ENCODE results near the gene LDLRAD4.

The LDLRAD4 gene

DNA sequence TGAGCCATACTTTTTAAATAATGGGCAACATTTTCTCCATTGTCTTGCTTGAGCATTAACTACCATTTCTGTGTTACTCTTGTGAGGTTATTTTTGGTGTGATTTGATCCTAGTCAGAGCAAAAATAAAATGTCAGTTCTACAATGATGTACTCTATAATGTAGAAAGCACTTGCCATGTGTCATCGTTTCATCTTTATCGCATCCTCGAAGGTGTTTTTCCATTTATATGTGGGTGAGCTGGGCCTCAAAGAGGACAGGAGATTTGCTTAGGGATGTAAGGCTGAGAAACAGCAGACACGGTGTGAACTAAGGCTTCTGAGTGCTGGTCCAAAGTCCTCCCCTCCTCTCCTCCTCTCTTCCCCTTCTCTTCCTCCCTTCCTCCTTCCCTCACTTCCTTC is 308.0 kb downstream of the LDLRAD4 start:
- Histone ChIP-seq H3K36me3 (ENCODE audit: control insufficient read depth, insufficient read depth, low read length) (no peaks in the 10 kb centered on the region), H3K9me3 (ENCODE audit: control insufficient read depth, insufficient read depth, low read depth, low read length) (no peaks in the 10 kb centered on the region), H3K4me3 (ENCODE audit: low read depth, low read length) (no peak overlapping the region), H3K27ac (ENCODE audit: low read depth, low read length) (no peak overlapping the region), H3K9ac (ENCODE audit: low read length) (no peak overlapping the region), H3K4me1 (ENCODE audit: control insufficient read depth, insufficient read depth, low read length) (no peaks in the 10 kb centered on the region), H3K27me3 (ENCODE audit: control insufficient read depth, insufficient read depth, low read length) (no peaks in the 10 kb centered on the region)

DNA sequence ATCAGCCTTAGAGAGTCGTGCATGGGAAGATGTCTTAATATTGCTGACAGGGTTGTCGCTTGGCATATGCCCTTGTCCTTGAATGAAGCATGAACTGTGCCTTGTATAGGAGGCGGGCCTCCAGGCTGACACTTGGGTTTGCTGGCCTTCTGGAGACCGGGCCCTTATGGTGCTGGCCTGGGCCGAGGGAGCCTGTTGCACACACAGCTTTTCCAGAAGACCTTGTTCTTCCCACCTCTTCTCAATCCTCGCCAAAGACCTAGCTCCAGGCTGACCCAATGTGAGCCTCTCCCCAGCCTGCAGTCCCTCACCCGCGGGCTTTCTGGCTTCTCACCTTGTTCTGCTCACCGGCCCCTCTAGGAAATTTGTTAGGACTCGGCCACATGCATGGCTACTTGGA is 308.7 kb downstream of the LDLRAD4 start:
- H3K4me3 ChIP-seq (ENCODE audit: low read depth, low read length) = no peak overlapping the region
- H3K27ac ChIP-seq (ENCODE audit: low read depth, low read length) = no peak overlapping the region
- H3K27me3 ChIP-seq (ENCODE audit: control insufficient read depth, insufficient read depth, low read length) = no peaks in the 10 kb centered on the region
- no peaks in the 10 kb centered on the region for H3K9me3 ChIP-seq (ENCODE audit: control insufficient read depth, insufficient read depth, low read depth, low read length)
- no peaks in the 10 kb centered on the region for H3K4me1 ChIP-seq (ENCODE audit: control insufficient read depth, insufficient read depth, low read length)
- no peak overlapping the region for H3K9ac ChIP-seq (ENCODE audit: low read length)
- no peaks in the 10 kb centered on the region for H3K36me3 ChIP-seq (ENCODE audit: control insufficient read depth, insufficient read depth, low read length)

DNA sequence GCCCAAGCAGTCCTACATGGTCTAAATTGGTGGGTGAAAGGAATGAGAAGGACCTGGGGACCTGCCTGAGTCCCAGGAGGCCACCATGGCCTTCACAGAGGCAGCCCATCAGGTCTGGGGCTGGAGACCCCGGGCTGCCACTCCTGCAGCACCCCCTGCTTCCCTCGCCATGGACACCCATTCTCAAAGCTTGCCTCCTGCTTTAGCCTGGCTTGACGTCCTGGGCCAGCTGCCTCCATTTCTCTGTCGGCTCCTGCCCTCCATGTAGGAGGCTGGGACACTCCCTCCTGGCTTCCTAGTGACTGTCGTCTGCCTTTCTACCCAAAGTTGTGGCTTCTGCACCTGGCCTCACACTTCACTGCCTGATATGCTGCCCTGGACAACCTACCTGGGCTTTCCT is 309.2 kb downstream of the LDLRAD4 start:
- Histone ChIP-seq H3K36me3 (ENCODE audit: control insufficient read depth, insufficient read depth, low read length) (no peaks in the 10 kb centered on the region), H3K4me1 (ENCODE audit: control insufficient read depth, insufficient read depth, low read length) (no peaks in the 10 kb centered on the region), H3K27me3 (ENCODE audit: control insufficient read depth, insufficient read depth, low read length) (no peaks in the 10 kb centered on the region), H3K27ac (ENCODE audit: low read depth, low read length) (no peak overlapping the region), H3K9ac (ENCODE audit: low read length) (no peak overlapping the region), H3K4me3 (ENCODE audit: low read depth, low read length) (no peak overlapping the region), H3K9me3 (ENCODE audit: control insufficient read depth, insufficient read depth, low read depth, low read length) (no peaks in the 10 kb centered on the region)

DNA sequence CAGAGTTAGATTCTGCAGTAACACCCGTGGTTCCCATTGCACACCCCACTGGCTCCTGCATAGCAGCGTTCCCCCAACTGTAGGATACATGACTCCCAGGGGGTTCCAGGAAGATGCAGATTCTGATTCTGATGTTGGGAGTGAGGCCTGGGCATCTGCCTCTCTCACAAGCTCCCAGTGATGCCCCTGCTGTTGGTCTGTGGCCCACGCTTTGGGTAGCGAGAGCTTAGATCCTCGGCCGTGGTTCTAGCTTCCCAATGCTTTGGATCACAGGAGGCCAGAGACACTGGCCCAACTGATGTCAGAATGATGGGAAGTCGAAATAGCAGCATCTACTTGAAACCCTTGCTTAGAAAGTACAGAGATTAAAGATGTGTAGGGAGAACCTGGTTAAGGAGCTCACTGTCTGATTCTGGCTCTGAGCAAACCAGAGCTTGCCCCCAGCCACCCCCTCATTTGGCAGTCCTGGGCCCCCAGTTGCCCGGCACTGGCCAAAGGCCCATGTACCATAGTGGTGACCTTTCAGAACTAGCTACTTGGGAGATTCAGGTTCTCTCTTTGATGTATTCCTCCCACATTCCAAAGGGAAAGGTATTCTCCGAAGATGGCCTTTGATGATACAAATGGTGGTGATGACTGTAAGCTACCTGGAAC is 310.3 kb downstream of the LDLRAD4 start:
- no peak overlapping the region for H3K9ac ChIP-seq (ENCODE audit: low read length)
- H3K27ac ChIP-seq (ENCODE audit: low read depth, low read length) = no peak overlapping the region
- no peaks in the 10 kb centered on the region for H3K27me3 ChIP-seq (ENCODE audit: control insufficient read depth, insufficient read depth, low read length)

DNA sequence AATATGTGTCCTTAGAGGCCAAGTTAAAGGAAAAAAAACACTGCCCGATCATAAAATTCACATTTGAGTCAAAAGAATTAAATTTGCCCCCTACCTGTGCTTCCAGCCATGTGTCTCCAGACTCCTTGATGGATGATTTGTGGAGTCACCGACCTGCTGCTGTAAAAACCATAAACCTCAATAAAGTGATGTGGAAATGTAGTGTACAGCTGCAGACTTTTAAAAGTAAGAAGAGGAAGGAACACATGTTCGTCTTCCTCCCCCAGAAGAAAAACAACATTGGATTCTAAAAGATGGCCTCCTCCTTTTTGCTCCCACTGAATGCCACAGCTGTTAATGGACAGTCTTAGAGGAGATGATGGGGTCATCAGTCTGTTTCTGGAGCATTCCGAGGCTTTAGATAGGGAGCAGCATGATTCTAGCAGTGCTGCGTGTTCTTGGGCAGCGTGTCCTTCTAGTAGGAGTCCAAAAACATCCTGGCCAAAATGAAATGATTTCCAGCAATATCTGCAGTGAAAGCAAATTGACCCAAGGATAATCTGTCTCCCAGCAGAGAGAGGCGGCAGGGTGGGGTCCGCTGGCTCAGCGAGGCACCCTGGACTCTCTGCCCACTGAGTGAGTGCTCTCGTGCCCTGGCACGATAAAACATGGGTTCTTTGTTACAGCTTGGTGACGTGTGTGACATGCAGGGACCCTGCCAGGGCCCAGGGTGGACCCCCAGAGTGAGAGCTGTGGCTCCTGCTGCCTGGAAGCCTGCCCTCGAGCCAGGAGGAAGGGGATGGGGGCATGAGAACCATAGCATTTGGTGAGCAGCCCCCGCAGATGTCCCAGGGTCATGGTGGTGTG is 311.7 kb downstream of the LDLRAD4 start:
- no peak overlapping the region for H3K4me3 ChIP-seq (ENCODE audit: low read depth, low read length)
- no peaks in the 10 kb centered on the region for H3K4me1 ChIP-seq (ENCODE audit: control insufficient read depth, insufficient read depth, low read length)
- H3K27ac ChIP-seq (ENCODE audit: low read depth, low read length) = no peak overlapping the region
- no peak overlapping the region for H3K9ac ChIP-seq (ENCODE audit: low read length)
- H3K27me3 ChIP-seq (ENCODE audit: control insufficient read depth, insufficient read depth, low read length) = no peaks in the 10 kb centered on the region
- H3K9me3 ChIP-seq (ENCODE audit: control insufficient read depth, insufficient read depth, low read depth, low read length) = no peaks in the 10 kb centered on the region
- no peaks in the 10 kb centered on the region for H3K36me3 ChIP-seq (ENCODE audit: control insufficient read depth, insufficient read depth, low read length)

More for the DNA sequence above, 310.3 kb downstream of the LDLRAD4 start:
- Histone ChIP-seq H3K4me1 (ENCODE audit: control insufficient read depth, insufficient read depth, low read length) (no peaks in the 10 kb centered on the region), H3K36me3 (ENCODE audit: control insufficient read depth, insufficient read depth, low read length) (no peaks in the 10 kb centered on the region), H3K9me3 (ENCODE audit: control insufficient read depth, insufficient read depth, low read depth, low read length) (no peaks in the 10 kb centered on the region), H3K4me3 (ENCODE audit: low read depth, low read length) (no peak overlapping the region)

DNA sequence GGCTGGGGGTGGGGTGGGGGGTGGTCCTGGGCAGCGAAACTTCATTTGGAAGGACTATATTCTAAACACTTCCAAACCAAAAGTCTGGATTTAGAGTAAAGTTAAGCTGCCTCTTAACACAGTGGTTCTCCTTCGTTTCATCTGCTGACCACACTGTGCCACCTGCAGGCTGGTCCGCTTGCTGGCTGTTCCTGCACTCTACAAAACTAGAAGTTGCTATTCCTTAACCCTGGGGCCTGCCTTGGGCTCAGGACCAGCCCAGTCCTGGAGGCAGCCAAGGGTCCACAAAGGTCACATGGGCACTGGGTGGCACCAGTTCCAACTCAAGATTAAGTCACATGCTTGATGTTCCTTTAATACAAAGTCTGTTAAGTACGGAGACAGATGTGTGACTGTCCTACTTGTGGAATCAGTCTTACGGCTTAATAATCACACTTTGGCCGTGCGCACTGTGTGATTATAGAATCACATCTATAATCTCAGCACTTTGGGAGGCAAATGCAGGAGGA is 312.4 kb downstream of the LDLRAD4 start:
- no peaks in the 10 kb centered on the region for H3K27me3 ChIP-seq (ENCODE audit: control insufficient read depth, insufficient read depth, low read length)
- no peak overlapping the region for H3K27ac ChIP-seq (ENCODE audit: low read depth, low read length)
- H3K9me3 ChIP-seq (ENCODE audit: control insufficient read depth, insufficient read depth, low read depth, low read length) = no peaks in the 10 kb centered on the region
- H3K4me3 ChIP-seq (ENCODE audit: low read depth, low read length) = no peak overlapping the region
- no peaks in the 10 kb centered on the region for H3K4me1 ChIP-seq (ENCODE audit: control insufficient read depth, insufficient read depth, low read length)
- no peak overlapping the region for H3K9ac ChIP-seq (ENCODE audit: low read length)
- H3K36me3 ChIP-seq (ENCODE audit: control insufficient read depth, insufficient read depth, low read length) = no peaks in the 10 kb centered on the region

DNA sequence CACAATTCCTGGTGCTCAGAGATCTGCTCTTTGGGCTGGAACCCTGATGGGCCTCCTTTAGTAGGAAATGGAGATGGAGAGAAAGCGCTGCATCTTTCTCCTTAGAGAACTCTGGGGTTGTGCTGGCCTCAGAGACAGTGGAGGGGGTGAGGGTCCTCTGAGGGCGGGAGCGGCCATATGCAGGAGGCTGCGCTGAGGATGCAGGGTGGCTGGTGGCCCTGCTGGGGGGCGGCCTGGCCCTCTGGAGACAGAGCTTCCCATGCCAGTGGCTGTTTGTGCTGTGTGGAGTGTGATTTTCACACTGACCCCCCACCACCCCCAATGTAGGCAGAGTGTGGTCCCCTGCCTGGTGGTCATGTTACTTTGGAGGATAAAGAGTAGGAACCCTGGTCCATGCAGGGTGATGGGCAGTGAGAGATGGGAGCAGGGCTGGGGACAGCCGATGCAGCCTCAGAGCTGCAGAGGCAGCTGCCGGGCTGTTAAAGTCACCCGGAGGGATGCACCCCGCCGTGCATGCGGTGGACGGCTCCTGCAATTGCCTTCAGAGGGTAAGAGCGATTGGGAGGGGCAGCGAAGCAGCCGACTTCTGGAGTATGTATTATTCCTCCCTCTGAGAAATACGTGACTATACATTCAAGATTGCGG is 313.2 kb downstream of the LDLRAD4 start:
- H3K9me3 ChIP-seq (ENCODE audit: control insufficient read depth, insufficient read depth, low read depth, low read length) = no peaks in the 10 kb centered on the region
- no peak overlapping the region for H3K9ac ChIP-seq (ENCODE audit: low read length)
- H3K27ac ChIP-seq (ENCODE audit: low read depth, low read length) = no peak overlapping the region
- no peaks in the 10 kb centered on the region for H3K36me3 ChIP-seq (ENCODE audit: control insufficient read depth, insufficient read depth, low read length)
- no peak overlapping the region for H3K4me3 ChIP-seq (ENCODE audit: low read depth, low read length)
- H3K27me3 ChIP-seq (ENCODE audit: control insufficient read depth, insufficient read depth, low read length) = no peaks in the 10 kb centered on the region
- H3K4me1 ChIP-seq (ENCODE audit: control insufficient read depth, insufficient read depth, low read length) = no peaks in the 10 kb centered on the region

DNA sequence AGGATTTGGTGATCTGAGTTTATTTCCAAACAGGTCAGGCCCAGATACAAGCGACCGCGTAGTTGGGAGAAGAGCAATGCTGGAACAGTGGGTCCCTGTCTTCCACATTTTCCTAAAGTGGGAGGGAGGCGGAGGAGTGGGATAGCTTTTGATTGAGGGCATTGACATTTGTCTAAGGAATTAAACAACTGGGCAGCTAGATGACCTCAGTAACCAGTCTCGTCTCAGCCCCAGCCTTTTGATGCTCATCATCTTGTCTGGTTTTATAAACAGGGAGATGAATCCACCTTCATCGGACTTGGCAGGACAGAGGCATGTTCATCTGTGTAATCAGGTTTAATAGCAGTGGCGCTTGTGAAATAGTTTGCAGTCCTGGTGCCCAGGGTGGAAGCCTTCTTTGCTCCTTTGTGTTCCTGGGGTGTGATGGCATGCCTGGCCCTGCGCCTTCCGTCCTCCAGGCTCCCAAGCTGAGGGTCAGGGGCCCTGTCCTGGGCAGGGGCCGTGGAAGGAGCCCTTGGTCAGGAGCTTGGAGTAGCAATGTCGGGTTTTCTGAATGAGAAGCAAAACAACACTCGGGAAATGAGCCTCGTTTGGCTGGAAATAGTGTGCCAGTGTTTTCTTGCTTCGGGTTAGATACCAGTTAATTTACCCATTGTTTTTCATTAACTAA is 314.0 kb downstream of the LDLRAD4 start:
- no peak overlapping the region for H3K4me3 ChIP-seq (ENCODE audit: low read depth, low read length)
- no peaks in the 10 kb centered on the region for H3K4me1 ChIP-seq (ENCODE audit: control insufficient read depth, insufficient read depth, low read length)
- no peak overlapping the region for H3K27ac ChIP-seq (ENCODE audit: low read depth, low read length)
- no peaks in the 10 kb centered on the region for H3K9me3 ChIP-seq (ENCODE audit: control insufficient read depth, insufficient read depth, low read depth, low read length)
- H3K36me3 ChIP-seq (ENCODE audit: control insufficient read depth, insufficient read depth, low read length) = no peaks in the 10 kb centered on the region
- no peak overlapping the region for H3K9ac ChIP-seq (ENCODE audit: low read length)
- no peaks in the 10 kb centered on the region for H3K27me3 ChIP-seq (ENCODE audit: control insufficient read depth, insufficient read depth, low read length)

DNA sequence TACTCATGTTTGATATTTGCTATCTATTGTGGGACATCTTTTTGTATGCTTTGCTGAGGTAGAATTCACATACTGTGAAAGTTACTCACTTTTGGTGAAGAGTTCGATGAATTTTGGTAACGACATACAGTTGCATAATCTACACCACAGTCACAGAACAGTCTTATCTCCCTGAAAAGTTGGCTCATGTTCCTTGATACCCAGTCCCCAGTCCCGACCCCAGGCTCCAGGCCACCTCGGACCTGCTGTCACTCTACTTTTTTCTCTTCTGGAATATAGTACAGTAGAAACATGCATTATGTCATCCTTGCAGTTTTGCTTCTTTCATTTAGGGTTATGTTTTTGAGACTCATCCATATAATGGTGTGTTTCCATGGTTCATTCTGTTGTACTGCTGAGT is 316.1 kb downstream of the LDLRAD4 start:
- H3K27ac ChIP-seq (ENCODE audit: low read depth, low read length) = no peak overlapping the region
- no peaks in the 10 kb centered on the region for H3K27me3 ChIP-seq (ENCODE audit: control insufficient read depth, insufficient read depth, low read length)
- no peaks in the 10 kb centered on the region for H3K36me3 ChIP-seq (ENCODE audit: control insufficient read depth, insufficient read depth, low read length)
- no peaks in the 10 kb centered on the region for H3K9me3 ChIP-seq (ENCODE audit: control insufficient read depth, insufficient read depth, low read depth, low read length)
- H3K4me1 ChIP-seq (ENCODE audit: control insufficient read depth, insufficient read depth, low read length) = peaks cover 10% of the 10 kb centered on the region
- H3K9ac ChIP-seq (ENCODE audit: low read length) = no peak overlapping the region
- H3K4me3 ChIP-seq (ENCODE audit: low read depth, low read length) = no peak overlapping the region

DNA sequence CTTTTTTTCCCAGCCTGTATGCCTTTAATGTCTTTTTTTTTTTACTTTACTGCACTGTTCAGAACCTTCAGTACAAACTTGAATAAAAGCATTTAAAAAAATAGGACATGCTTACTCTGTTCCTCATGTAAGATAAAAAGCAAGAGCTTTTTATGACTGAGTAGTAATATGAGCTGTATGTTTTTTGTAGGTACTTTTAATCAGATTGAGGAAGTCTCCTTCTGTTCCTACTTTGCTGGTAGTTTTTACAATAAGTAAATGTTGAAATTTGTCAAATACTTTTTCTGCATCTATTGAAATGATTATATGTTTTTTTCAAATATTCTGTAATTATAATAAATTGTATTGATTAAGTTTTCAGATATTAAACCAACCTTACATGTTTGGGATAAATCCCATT is 318.0 kb downstream of the LDLRAD4 start:
- Histone ChIP-seq H3K36me3 (ENCODE audit: control insufficient read depth, insufficient read depth, low read length) (no peaks in the 10 kb centered on the region), H3K4me3 (ENCODE audit: low read depth, low read length) (no peak overlapping the region)

More for the DNA sequence above, 318.0 kb downstream of the LDLRAD4 start:
- Histone ChIP-seq H3K9ac (ENCODE audit: low read length) (no peak overlapping the region), H3K27me3 (ENCODE audit: control insufficient read depth, insufficient read depth, low read length) (no peaks in the 10 kb centered on the region), H3K9me3 (ENCODE audit: control insufficient read depth, insufficient read depth, low read depth, low read length) (no peaks in the 10 kb centered on the region), H3K4me1 (ENCODE audit: control insufficient read depth, insufficient read depth, low read length) (peaks cover 10% of the 10 kb centered on the region), H3K27ac (ENCODE audit: low read depth, low read length) (no peak overlapping the region)

Measured in HUES6 (cell line).